SK-N-SH treated with all-trans-retinoic acid at 6 μM for 48 hours (cell line): ENCODE data around the gene RNF2.

Source experiments
- ARNTL ChIP-seq: fragments of 450-650 bp; formaldehyde crosslinking; IDR thresholded peaks from 2 replicates; pipeline ENCODE4 v1.5.0; 2020; ENCODE audit warnings: low read depth, mild to moderate bottlenecking, moderate library complexity, borderline replicate concordance
- BACH2 ChIP-seq: fragments of 250-450 bp; sonication (Bioruptor Pico); IDR thresholded peaks from 2 replicates; pipeline ENCODE4 v1.9.0; 2021; ENCODE audit warnings: mild to moderate bottlenecking, borderline replicate concordance
- CREB5 ChIP-seq: fragments of 250-450 bp; sonication (Bioruptor Pico); IDR thresholded peaks from 2 replicates; pipeline ENCODE4 v1.5.1; 2020; ENCODE audit warnings: low read depth, mild to moderate bottlenecking, moderate library complexity
- RARB ChIP-seq: fragments of 250-450 bp; sonication (Bioruptor Pico); IDR thresholded peaks from 2 replicates; pipeline ENCODE4 v1.8.0; 2021; ENCODE audit warnings: mild to moderate bottlenecking, moderate library complexity
- SNAI2 ChIP-seq: fragments of 250-450 bp; sonication (Bioruptor Pico); IDR thresholded peaks from 2 replicates; pipeline ENCODE4 v1.5.0; 2020; ENCODE audit warnings: mild to moderate bottlenecking, moderate library complexity
- TCF4 ChIP-seq: fragments of 250-450 bp; sonication (Bioruptor Pico); IDR thresholded peaks from 2 replicates; pipeline ENCODE4 v1.8.0; 2021; ENCODE audit warnings: mild to moderate bottlenecking, moderate library complexity, borderline replicate concordance
- TSHZ2 ChIP-seq: fragments of 250-450 bp; sonication (Bioruptor Pico); IDR thresholded peaks from 2 replicates; pipeline ENCODE4 v1.5.0; 2020; ENCODE audit warnings: mild to moderate bottlenecking, moderate library complexity
- ZFP30 ChIP-seq: fragments of 450-650 bp; formaldehyde crosslinking; IDR thresholded peaks from 2 replicates; pipeline ENCODE4 v1.5.0; 2022; ENCODE audit warnings: mild to moderate bottlenecking, moderate library complexity
- ZNF70 ChIP-seq: fragments of 450-650 bp; formaldehyde crosslinking; IDR thresholded peaks from 2 replicates; pipeline ENCODE4 v1.5.0; 2020; ENCODE audit warnings: mild to moderate bottlenecking, moderate library complexity
- ZNF8 ChIP-seq: fragments of 450-650 bp; formaldehyde crosslinking; IDR thresholded peaks from 2 replicates; pipeline ENCODE4 v1.5.0; 2020; ENCODE audit warnings: mild to moderate bottlenecking, moderate library complexity

DNA sequence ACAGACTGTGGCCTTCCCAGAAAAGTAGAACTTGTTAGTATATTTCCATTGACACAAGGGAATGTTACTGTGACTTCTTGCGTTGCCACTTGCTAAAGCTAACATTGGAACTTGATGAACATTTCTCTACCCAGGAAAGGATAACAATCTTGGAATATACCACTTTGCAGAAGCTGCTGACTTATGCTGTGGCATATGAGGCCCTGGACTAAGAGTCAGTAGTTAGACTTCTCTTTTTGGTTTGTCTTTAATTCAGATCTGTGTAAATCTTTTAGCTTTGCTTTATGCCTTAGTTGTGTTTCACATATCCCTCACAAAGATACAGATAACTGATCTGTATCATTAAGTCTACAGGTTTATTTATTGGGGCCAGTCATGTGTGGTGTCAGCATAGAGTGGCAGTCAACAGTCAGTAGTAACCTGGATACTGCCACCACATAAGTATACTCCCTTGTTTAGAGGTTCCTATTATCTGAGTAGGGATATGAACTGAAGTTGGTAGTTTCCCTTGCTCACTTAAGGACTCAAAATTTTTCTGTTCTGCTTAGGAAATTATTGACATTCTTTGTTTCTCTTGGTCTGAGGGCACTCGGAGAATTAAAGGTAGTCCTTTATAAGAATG, 14.7 kb downstream of the RNF2 start:
- TF ChIP-seq CREB5 (CRISPR knock-in tag) (no peak), ZNF8 (CRISPR knock-in tag) (no peak), BACH2 (CRISPR knock-in tag) (no peak), ARNTL (CRISPR knock-in tag) (no peak), TSHZ2 (no peak), ZFP30 (CRISPR knock-in tag) (no peak), ZNF70 (CRISPR knock-in tag) (no peak), TCF4 (no peak), SNAI2 (no peak), RARB (CRISPR knock-in tag) (no peak)
